Upper lobe of left lung (tissue), 6 donors: ENCODE measurements around the gene ST7. TPM values are rescaled to one million over a fixed set of nuclear protein-coding genes. Genes with fewer than 3 reads are reported as not detected.

Source experiments
- ATAC-seq, 2 donors: fragments of 200-7000 bp; cut with Tn5 transposase; one replicate each; pipeline ENCODE4 v1.9.1; 2022; ENCODE audit warnings: mild to moderate bottlenecking in 2 of 2, moderate library complexity in 2 of 2; ENCODE audit not compliant: low FRiP score in 2 of 2
- DNase-seq, 2 donors: peaks; one replicate each; pipeline ENCODE4 v3.0.0-alpha.2; 2019 to 2020
- H3K27ac ChIP-seq, 4 donors: fragments of 200-600 bp; sonication (generic); one replicate each; pipeline ENCODE4 v1.5.1; 2016 to 2019
- H3K27me3 ChIP-seq, 4 donors: fragments of 200-600 bp; sonication (generic); one replicate each; pipeline ENCODE4 v1.5.1; 2017 to 2019
- H3K36me3 ChIP-seq, 4 donors: fragments of 200-600 bp; sonication (generic); one replicate each; pipeline ENCODE4 v1.5.1; 2016 to 2019
- H3K4me1 ChIP-seq, 4 donors: fragments of 200-600 bp; sonication (generic); one replicate each; pipeline ENCODE4 v1.5.1; 2018 to 2019
- H3K4me3 ChIP-seq, 4 donors: fragments of 200-600 bp; sonication (generic); one replicate each; pipeline ENCODE4 v1.5.1; 2017 to 2019; ENCODE audit warnings: mild to moderate bottlenecking in 2 of 4, moderate library complexity in 1 of 4
- H3K9me3 ChIP-seq, 4 donors: fragments of 200-600 bp; sonication (generic); one replicate each; pipeline ENCODE4 v1.5.1; 2018 to 2019
- EP300 ChIP-seq, 4 donors: sonication (generic); formaldehyde crosslinking; IDR thresholded peaks; one replicate each; pipeline ENCODE4 v1.5.1; 2017; ENCODE audit warnings: antibody characterized with exemption in 4 of 4, control low read depth in 2 of 4
- POLR2A ChIP-seq, 4 donors: fragments of 450-650 bp; IDR thresholded peaks; one replicate each; pipeline ENCODE4 v1.5.1; 2016 to 2017; ENCODE audit warnings: antibody characterized with exemption in 4 of 4, mild to moderate bottlenecking in 2 of 4
- POLR2AphosphoS5 ChIP-seq, 2 donors: sonication (generic); formaldehyde crosslinking; IDR thresholded peaks; one replicate each; pipeline ENCODE4 v1.5.1; 2017; ENCODE audit warnings: antibody characterized with exemption in 2 of 2
- WGBS, 2 donors: methylation state at CpG; one replicate each; pipeline ENCODE4 v1.1.5; 2017 to 2018; 5-methylcytosine and 5-hydroxymethylcytosine counted together
- total RNA-seq, 6 donors: library from RNA; depleted of rRNA in 4 of 6; stranded (reverse); fragments of >200 nt in 4 of 6; gene quantifications; one replicate each; pipeline versions ENCODE4 v1.1.0 to v1.2.1, GENCODE V29; 2016 to 2021
- TF ChIP-seq, protein P1 (sequence below), 6 experiments: fragments of 450-650 bp in 4 of 6; fragments of 200-600 bp in 2 of 6; sonication (generic) in 2 of 6; IDR thresholded peaks; one replicate each; pipeline ENCODE4 v1.5.1; 2016 to 2019; ENCODE audit warnings: antibody characterized with exemption in 6 of 6
- donor health status: DM: no; HTN: no; CAD: no; lungs with moderate emphysema.
- donor health status: DM: no; HTN: yes; CAD: no; lungs with severe emphysema.

ST7 gene
- total RNA-seq, 6 donors from 2014 or later, result 36.0 to 135 (median 73.4) TPM

DNA sequence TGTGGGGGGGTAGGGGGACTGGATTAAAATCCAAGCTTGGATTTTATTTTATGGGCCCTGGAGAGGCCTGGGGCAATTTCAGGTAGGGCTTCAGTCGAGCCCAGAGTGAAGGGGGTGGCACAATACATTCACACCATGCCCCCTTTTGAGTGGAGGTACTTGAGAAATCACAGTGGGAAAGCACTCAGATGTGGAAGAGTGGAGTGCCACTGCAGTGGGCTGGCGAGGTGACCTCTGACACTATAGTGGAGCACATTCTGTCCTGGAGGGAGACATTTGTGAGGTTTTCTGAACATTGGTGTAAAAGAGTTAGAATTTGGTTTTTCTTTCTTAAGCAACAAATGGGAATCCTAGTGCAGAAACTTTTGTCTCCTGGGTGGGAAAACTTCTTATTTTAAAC lies 226.4 kb downstream of the ST7 start:
- TF ChIP-seq POLR2AphosphoS5 (IDR thresholded peaks at IDR 0.05), result no peak
- no peak for TF ChIP-seq EP300 (IDR thresholded peaks at IDR 0.05)

DNA sequence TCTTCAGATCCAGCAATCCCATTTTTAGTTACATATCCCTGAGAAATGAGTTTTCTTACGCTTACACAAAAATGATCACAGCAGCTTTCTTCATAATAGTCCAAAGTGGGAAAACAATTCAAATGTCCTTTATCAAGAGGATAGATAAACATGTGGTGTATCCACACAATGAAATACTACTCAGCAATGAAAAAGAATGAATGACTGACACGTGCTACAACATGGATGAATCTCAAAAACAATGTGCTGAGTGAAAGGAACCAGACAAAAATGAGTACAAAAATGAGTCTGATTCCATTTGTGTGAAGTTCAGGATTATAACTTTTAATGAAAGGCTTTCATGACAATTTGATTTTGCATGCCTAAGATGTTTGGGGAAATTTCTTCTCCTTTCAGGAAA lies 230.4 kb downstream of the ST7 start:
- H3K27ac ChIP-seq, result no peak overlapping the region
- TF ChIP-seq EP300 (IDR thresholded peaks at IDR 0.05) (no peak), POLR2AphosphoS5 (IDR thresholded peaks at IDR 0.05) (no peak), POLR2A (IDR thresholded peaks at IDR 0.05) (no peak)
- TF ChIP-seq, protein P1, sequence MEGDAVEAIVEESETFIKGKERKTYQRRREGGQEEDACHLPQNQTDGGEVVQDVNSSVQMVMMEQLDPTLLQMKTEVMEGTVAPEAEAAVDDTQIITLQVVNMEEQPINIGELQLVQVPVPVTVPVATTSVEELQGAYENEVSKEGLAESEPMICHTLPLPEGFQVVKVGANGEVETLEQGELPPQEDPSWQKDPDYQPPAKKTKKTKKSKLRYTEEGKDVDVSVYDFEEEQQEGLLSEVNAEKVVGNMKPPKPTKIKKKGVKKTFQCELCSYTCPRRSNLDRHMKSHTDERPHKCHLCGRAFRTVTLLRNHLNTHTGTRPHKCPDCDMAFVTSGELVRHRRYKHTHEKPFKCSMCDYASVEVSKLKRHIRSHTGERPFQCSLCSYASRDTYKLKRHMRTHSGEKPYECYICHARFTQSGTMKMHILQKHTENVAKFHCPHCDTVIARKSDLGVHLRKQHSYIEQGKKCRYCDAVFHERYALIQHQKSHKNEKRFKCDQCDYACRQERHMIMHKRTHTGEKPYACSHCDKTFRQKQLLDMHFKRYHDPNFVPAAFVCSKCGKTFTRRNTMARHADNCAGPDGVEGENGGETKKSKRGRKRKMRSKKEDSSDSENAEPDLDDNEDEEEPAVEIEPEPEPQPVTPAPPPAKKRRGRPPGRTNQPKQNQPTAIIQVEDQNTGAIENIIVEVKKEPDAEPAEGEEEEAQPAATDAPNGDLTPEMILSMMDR (IDR thresholded peaks at IDR 0.05), result no peak
- H3K27me3 ChIP-seq, result no peaks in the 10 kb centered on the region
- 90 to 92% methylated on average over 2 of the region's 2 CpGs for WGBS, 2 donors
- H3K4me1 ChIP-seq, result no peaks in the 10 kb centered on the region
- H3K4me3 ChIP-seq, result no peak overlapping the region
- H3K36me3 ChIP-seq, result no peaks in the 10 kb centered on the region
- no peaks in the 10 kb centered on the region for H3K9me3 ChIP-seq
- DNase-seq (no peak), ATAC-seq (no peak)

More for the DNA sequence above, 226.4 kb downstream of the ST7 start:
- WGBS, 2 donors, result 85 to 92% methylated on average over 2 of the region's 2 CpGs
- Histone ChIP-seq H3K27ac (no peak overlapping the region), H3K36me3 (peaks cover 0 to 4% (median 0%) of the 10 kb centered on the region in 4 donors), H3K9me3 (no peaks in the 10 kb centered on the region), H3K27me3 (no peaks in the 10 kb centered on the region), H3K4me1 (no peaks in the 10 kb centered on the region), H3K4me3 (no peak overlapping the region)
- DNase-seq (no peak), ATAC-seq (no peak)

DNA sequence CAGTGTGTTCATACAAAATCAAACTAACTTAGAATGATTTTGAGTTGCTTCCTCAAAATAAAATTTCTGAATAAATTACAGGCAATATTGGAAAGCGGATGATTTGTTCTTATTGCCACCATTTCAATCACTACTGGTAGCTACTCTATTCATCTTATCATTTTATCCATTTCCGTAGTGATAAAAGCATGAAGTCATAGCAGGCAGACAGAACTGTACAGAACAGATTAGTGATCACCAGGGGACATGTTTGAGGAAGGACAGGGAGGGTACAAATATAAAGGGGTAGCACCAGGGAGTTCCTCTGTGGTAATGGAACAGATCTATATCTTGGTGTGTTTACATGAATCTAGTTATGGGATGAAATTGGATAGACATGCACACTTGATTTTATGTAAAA lies 231.1 kb downstream of the ST7 start:
- DNase-seq (no peak), ATAC-seq (no peak)
- Histone ChIP-seq H3K4me1 (no peaks in the 10 kb centered on the region), H3K27me3 (no peaks in the 10 kb centered on the region), H3K27ac (no peak overlapping the region), H3K9me3 (no peaks in the 10 kb centered on the region), H3K36me3 (peaks cover 0 to 3% (median under 1%) of the 10 kb centered on the region in 4 donors), H3K4me3 (no peak overlapping the region)
- TF ChIP-seq EP300 (IDR thresholded peaks at IDR 0.05) (no peak), POLR2AphosphoS5 (IDR thresholded peaks at IDR 0.05) (no peak), POLR2A (IDR thresholded peaks at IDR 0.05) (no peak)
- TF ChIP-seq, protein P1 (IDR thresholded peaks at IDR 0.05), result no peak
- WGBS, 2 donors, result 93 to 96% methylated on average over 2 of the region's 2 CpGs

DNA sequence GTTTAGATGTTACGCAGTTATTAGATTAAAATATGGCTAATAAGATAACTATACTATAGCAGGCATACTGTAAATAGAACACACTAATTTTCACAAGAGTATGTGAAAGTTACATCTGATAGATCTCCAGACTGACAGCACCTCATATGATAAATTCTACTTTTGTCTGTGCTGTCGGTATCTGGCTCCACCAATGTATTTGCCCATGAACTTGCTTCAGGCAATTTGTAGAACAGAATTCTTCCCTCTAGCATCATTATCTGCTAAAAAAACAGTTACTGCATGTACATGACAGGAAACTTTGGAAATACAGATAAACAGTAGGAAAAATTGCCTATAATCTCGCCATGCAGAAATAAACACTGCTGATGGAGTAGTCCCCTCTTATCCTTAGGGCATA lies 231.8 kb downstream of the ST7 start:
- Histone ChIP-seq H3K27ac (no peak overlapping the region), H3K36me3 (peaks cover 0 to 10% (median 6%) of the 10 kb centered on the region in 4 donors), H3K27me3 (no peaks in the 10 kb centered on the region), H3K4me1 (no peaks in the 10 kb centered on the region), H3K9me3 (no peaks in the 10 kb centered on the region), H3K4me3 (no peak overlapping the region)
- ATAC-seq, result no peak
- WGBS, 2 donors, result 90 to 97% methylated on average over 3 of the region's 3 CpGs
- TF ChIP-seq POLR2A (IDR thresholded peaks at IDR 0.05), result no peak
- TF ChIP-seq POLR2AphosphoS5 (IDR thresholded peaks at IDR 0.05), result no peak
- TF ChIP-seq, protein P1 (IDR thresholded peaks at IDR 0.05), result no peak
- TF ChIP-seq EP300 (IDR thresholded peaks at IDR 0.05), result no peak
- no peak for DNase-seq

DNA sequence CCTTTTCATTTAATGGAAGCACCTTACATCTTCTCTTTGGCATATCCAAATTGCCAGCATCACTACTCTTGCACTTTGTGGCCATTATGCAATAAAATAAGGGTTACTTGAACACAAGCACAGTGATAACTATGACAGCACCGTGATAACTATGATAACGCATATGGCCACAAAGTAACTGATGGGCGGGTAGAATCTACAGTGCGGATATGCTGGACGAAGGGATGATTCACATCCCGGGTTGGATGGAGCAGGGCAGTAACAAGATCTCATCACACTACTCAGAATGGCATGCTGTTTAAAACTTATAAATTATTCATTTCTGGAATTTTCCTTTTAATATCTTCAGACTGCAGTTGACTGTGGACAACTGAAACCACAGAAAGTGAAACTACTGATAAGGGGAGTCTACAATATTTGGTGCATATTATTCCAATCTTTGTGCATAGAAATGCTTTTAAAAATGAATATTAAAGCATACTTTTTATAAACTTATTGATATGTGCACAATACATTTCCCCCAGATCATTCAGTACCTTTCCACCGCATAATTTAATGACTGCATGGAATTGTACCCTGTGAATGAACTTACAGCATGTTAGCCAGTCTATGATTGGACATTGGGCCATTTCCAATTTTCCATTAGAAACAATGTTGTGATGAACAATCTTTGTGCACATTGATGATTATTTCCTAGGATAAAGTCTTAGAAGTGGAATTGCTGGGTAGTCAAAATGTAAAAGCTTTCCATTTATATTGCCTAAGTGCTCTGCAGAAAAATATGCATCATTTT lies 233.1 kb downstream of the ST7 start:
- Histone ChIP-seq H3K4me1 (no peaks in the 10 kb centered on the region), H3K27ac (no peak overlapping the region), H3K4me3 (no peak overlapping the region), H3K36me3 (peaks cover 0 to 22% (median 12%) of the 10 kb centered on the region in 4 donors), H3K27me3 (no peaks in the 10 kb centered on the region), H3K9me3 (no peaks in the 10 kb centered on the region)
- WGBS, 2 donors, result 93 to 94% methylated on average over 7 of the region's 7 CpGs
- TF ChIP-seq POLR2AphosphoS5 (IDR thresholded peaks at IDR 0.05), result no peak
- TF ChIP-seq, protein P1 (IDR thresholded peaks at IDR 0.05), result no peak
- TF ChIP-seq POLR2A (IDR thresholded peaks at IDR 0.05), result no peak
- TF ChIP-seq EP300 (IDR thresholded peaks at IDR 0.05), result no peak
- ATAC-seq, result peak in 1 of 2 donors; percentile 84
- no peak for DNase-seq
